ENCODE measurements around the gene PDGFRB. TPM values are rescaled to one million over a fixed set of nuclear protein-coding genes. Genes with fewer than 3 reads are reported as not detected.

Gene PDGFRB
- total and polyA plus RNA-seq, 2 of the 8 experiments (the other 6 are each of a cell fraction or from before 2014, with no cell fraction given), result 4.2 to 13.7 TPM

DNA sequence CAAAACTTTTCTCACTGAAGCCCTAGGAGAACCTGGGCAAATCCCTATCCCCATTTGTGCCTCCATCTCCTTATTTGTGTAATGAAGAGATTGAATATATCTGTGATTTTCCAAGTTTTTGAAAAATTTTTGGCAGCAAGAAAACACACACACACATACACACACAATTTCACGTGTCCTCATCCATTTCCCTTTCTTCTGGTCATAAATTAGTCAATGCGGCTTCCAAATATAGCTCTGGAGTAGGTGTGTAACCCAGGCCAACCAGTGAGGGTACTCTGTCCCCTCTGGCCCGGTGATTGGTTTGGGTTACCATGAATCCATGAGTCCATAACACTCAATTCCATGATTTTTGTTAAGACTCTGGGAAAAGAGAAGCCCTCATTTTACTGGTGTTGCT is 82.0 kb downstream of the PDGFRB start:
- H3K79me1 ChIP-seq (ENCODE audit: low read depth, low read length), result no peaks in the 10 kb centered on the region
- H2BK120ac ChIP-seq (replicated peaks; ENCODE audit: low read depth, low read length), result no peak overlapping the region
- no peak overlapping the region for H2BK20ac ChIP-seq (ENCODE audit: low read length)
- no peak overlapping the region for H3K9ac ChIP-seq (replicated peaks in 1 of 4; ENCODE audit: extremely low read depth in 1 of 4, low read depth in 3 of 4, low read length in 3 of 4)
- DNase-seq (ENCODE audit: low read depth in 1 of 2, low spot score in 2 of 2), result peak in 1 of 2 experiments; percentile 3
- WGBS, 2 experiments (ENCODE audit: extremely low coverage in 1 of 2, insufficient coverage in 1 of 2, insufficient read length in 1 of 2, insufficient replicate concordance in 2 of 2, low coverage in 1 of 2, low lambda C conversion rate in 2 of 2, missing lambda C conversion rate in 1 of 2), result 80% methylated on average over 3 of the region's 3 CpGs; no CpG with 5 or more reads in 1 of the 2 experiments
- ChIA-PET POLR2A (ENCODE audit: partially characterized antibody) (no interaction called here), CTCF (ENCODE audit: partially characterized antibody) (interaction anchor here (0.6 to 4.8 kb wide), 10 partner anchors 10 to 361 kb away, joined by 3 to 20 read pairs (median 4); no protein-coding TSS in a partner anchor)
- H2AK5ac ChIP-seq (ENCODE audit: low read depth, low read length), result no peak overlapping the region
- H3K4me1 ChIP-seq (replicated peaks in 1 of 4; ENCODE audit: control insufficient read depth in 3 of 4, insufficient read depth in 4 of 4, low read length in 3 of 4), result peaks cover 0 to 7% (median 3%) of the 10 kb centered on the region in 4 experiments; a peak in 4 of 7 replicates
- H3K4ac ChIP-seq (replicated peaks; ENCODE audit: insufficient read length, low read depth, low read length), result no peak overlapping the region
- no peaks in the 10 kb centered on the region for H3K36me3 ChIP-seq (ENCODE audit: control insufficient read depth in 2 of 4, insufficient read depth in 4 of 4, low read length in 3 of 4)
- no peak overlapping the region for H3K14ac ChIP-seq (ENCODE audit: insufficient read length)
- no peak overlapping the region for H4K8ac ChIP-seq (ENCODE audit: extremely low read depth, insufficient read depth, low read length)
- no peak overlapping the region for H4K5ac ChIP-seq (ENCODE audit: insufficient read length, low read depth, low read length)
- H3K56ac ChIP-seq (replicated peaks; ENCODE audit: insufficient read length, low read depth, low read length), result no peak overlapping the region
- H2AFZ ChIP-seq (ENCODE audit: low read length), result no peak overlapping the region
- H3K23ac ChIP-seq (ENCODE audit: insufficient read length), result no peak overlapping the region
- no peak overlapping the region for H2BK15ac ChIP-seq (ENCODE audit: low read length)
- no peaks in the 10 kb centered on the region for H3K79me2 ChIP-seq (ENCODE audit: control insufficient read depth in 1 of 2, insufficient read depth in 2 of 2, low read length in 2 of 2)
- no peak overlapping the region for H3K18ac ChIP-seq (ENCODE audit: extremely low read depth, low read length)
- H3K27me3 ChIP-seq (replicated peaks in 1 of 4; ENCODE audit: control insufficient read depth in 3 of 4, extremely low read depth in 1 of 4, insufficient read depth in 3 of 4, low read length in 3 of 4), result no peaks in the 10 kb centered on the region
- H4K20me1 ChIP-seq (replicated peaks in 1 of 2; ENCODE audit: control insufficient read depth in 1 of 2, insufficient read depth in 2 of 2, low read length in 2 of 2), result no peaks in the 10 kb centered on the region
- no peak overlapping the region for H2BK5ac ChIP-seq (ENCODE audit: low read depth, low read length)
- H3K9me3 ChIP-seq (ENCODE audit: insufficient read depth in 2 of 2, low read depth in 1 of 2, low read length in 1 of 2), result no peaks in the 10 kb centered on the region
- no peak overlapping the region for H4K91ac ChIP-seq (replicated peaks; ENCODE audit: insufficient read length, low read length)
- no peak overlapping the region for H3K4me3 ChIP-seq (ENCODE audit: extremely low read depth in 1 of 4, insufficient read depth in 2 of 4, low read depth in 3 of 4, low read length in 4 of 4)
- H3K27ac ChIP-seq (ENCODE audit: low read depth, low read length), result no peak overlapping the region
- no peak for FAIRE-seq
- H3K23me2 ChIP-seq (ENCODE audit: low read depth, low read length), result no peaks in the 10 kb centered on the region
- no peak overlapping the region for H2BK12ac ChIP-seq (ENCODE audit: low read depth, low read length)
- no peak overlapping the region for H3K4me2 ChIP-seq (ENCODE audit: insufficient read depth in 1 of 2, low read depth in 2 of 2, low read length in 2 of 2)
- no peak for TF ChIP-seq BCL11A (IDR thresholded peaks at IDR 0.05; ENCODE audit: low read depth in 2 of 2, low read length in 2 of 2)
- no peak for TF ChIP-seq GABPA (IDR thresholded peaks at IDR 0.05; ENCODE audit: borderline replicate concordance, insufficient read depth, low read length)
- no peak for TF ChIP-seq SP2 (IDR thresholded peaks at IDR 0.05; ENCODE audit: low read length)
- TF ChIP-seq FOSL1 (IDR thresholded peaks at IDR 0.05; ENCODE audit: insufficient read depth, low read depth, low read length), result no peak
- TF ChIP-seq, protein P1, sequence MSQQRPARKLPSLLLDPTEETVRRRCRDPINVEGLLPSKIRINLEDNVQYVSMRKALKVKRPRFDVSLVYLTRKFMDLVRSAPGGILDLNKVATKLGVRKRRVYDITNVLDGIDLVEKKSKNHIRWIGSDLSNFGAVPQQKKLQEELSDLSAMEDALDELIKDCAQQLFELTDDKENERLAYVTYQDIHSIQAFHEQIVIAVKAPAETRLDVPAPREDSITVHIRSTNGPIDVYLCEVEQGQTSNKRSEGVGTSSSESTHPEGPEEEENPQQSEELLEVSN (IDR thresholded peaks at IDR 0.05), result no peak
- TF ChIP-seq EP300 (IDR thresholded peaks at IDR 0.05; ENCODE audit: borderline replicate concordance in 1 of 2, low read depth in 2 of 2, low read length in 2 of 2), result no peak
- no peak for TF ChIP-seq NRF1 (IDR thresholded peaks at IDR 0.05; ENCODE audit: low read depth, low read length)
- TF ChIP-seq TCF12 (IDR thresholded peaks at IDR 0.05; ENCODE audit: low read depth, low read length), result no peak
- TF ChIP-seq KDM5A (IDR thresholded peaks at IDR 0.05; ENCODE audit: low read length), result no peak
- TF ChIP-seq SIRT6 (IDR thresholded peaks at IDR 0.05; ENCODE audit: low read length), result no peak
- no peak for TF ChIP-seq TAF1 (IDR thresholded peaks at IDR 0.05; ENCODE audit: low read depth, low read length)
- TF ChIP-seq EZH2 (IDR thresholded peaks at IDR 0.05; ENCODE audit: low read depth, low read length, severe bottlenecking), result no peak
- TF ChIP-seq ZNF274 (IDR thresholded peaks at IDR 0.05; ENCODE audit: borderline replicate concordance, extremely low read depth, low read length), result no peak
- TF ChIP-seq CBX8 (IDR thresholded peaks at IDR 0.05; ENCODE audit: borderline replicate concordance, low read depth, low read length), result no peak

Measured in H1 (cell line).